WERI-Rb-1 (cell line): ENCODE measurements around the gene COMP.

Experiments used
- DNase-seq: peaks from one replicate; pipeline ENCODE4 v3.0.0-alpha.2; 2020
- H3K27ac ChIP-seq: fragments of 250-450 bp; sonication (Bioruptor Pico); 2 replicates; pipeline ENCODE4 v1.5.1; 2020; ENCODE audit warnings: mild to moderate bottlenecking, moderate library complexity
- H3K27me3 ChIP-seq: fragments of 250-450 bp; sonication (Bioruptor Pico); 2 replicates; pipeline ENCODE4 v1.5.1; 2021; ENCODE audit warnings: mild to moderate bottlenecking, low read depth, moderate library complexity; ENCODE audit not compliant: insufficient read depth, severe bottlenecking
- H3K36me3 ChIP-seq: fragments of 250-450 bp; sonication (Bioruptor Pico); 2 replicates; pipeline ENCODE4 v1.5.1; 2020; ENCODE audit warnings: mild to moderate bottlenecking, moderate library complexity
- H3K4me3 ChIP-seq: 2 replicates; pipeline ENCODE4 v1.5.1; 2011; ENCODE audit warnings: low read depth, mild to moderate bottlenecking, control low read depth, low read length
- H3K9me3 ChIP-seq: fragments of 250-450 bp; sonication (Bioruptor Pico); 2 replicates; pipeline ENCODE4 v1.5.1; 2021; ENCODE audit warnings: mild to moderate bottlenecking, moderate library complexity; ENCODE audit not compliant: severe bottlenecking
- TF ChIP-seq, protein P1 (sequence below): IDR thresholded peaks from 2 replicates; pipeline ENCODE4 v1.5.1; 2011; ENCODE audit warnings: low read depth, mild to moderate bottlenecking, control low read depth, inconsistent platforms, low read length

The COMP gene

DNA sequence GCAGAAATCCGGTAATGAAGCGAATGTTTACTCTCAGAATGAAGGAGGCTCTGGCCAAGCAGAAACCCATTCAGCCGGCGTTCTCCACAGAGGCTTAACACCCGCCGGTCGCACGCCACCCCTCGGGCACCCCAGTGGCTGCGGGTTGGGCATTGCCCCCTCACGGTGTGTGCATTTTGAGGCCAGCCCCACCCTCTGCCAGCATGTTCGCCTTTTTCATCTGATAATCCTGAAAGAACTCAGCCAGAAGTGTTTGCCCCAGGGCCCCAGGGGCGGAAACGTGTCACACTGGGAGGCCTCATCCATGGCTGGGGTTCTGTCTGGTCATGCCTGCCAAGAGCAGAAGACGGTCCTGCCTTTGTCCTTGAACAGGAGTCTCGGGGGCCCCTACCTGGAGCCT lies 34.2 kb downstream of the COMP start:
- Histone ChIP-seq H3K27ac (no peak overlapping the region), H3K36me3 (peaks cover 16% of the 10 kb centered on the region), H3K9me3 (no peaks in the 10 kb centered on the region), H3K4me3 (no peak overlapping the region), H3K27me3 (no peaks in the 10 kb centered on the region)
- DNase-seq: no peak
- TF ChIP-seq, protein P1, sequence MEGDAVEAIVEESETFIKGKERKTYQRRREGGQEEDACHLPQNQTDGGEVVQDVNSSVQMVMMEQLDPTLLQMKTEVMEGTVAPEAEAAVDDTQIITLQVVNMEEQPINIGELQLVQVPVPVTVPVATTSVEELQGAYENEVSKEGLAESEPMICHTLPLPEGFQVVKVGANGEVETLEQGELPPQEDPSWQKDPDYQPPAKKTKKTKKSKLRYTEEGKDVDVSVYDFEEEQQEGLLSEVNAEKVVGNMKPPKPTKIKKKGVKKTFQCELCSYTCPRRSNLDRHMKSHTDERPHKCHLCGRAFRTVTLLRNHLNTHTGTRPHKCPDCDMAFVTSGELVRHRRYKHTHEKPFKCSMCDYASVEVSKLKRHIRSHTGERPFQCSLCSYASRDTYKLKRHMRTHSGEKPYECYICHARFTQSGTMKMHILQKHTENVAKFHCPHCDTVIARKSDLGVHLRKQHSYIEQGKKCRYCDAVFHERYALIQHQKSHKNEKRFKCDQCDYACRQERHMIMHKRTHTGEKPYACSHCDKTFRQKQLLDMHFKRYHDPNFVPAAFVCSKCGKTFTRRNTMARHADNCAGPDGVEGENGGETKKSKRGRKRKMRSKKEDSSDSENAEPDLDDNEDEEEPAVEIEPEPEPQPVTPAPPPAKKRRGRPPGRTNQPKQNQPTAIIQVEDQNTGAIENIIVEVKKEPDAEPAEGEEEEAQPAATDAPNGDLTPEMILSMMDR: no peak

DNA sequence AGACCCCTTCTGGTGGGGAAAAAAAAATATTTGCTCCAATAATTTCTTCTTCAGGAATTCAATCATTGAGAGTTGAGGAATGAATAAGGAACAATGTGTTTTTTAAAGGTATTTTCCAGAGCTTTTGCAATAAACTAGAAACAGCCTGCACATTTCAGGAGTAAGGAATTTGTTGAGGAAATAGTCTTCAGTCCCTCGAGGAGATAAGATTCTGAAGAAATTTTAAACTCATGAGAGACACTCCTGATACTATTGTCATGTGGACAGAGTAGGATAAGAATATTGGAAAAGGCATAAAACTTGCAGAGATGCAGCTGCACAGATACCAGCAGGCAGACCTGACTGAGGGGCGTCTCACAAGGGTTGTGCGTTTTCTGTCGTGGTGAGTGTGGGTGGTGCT lies 36.6 kb downstream of the COMP start:
- no peak overlapping the region for H3K4me3 ChIP-seq
- no peak for DNase-seq
- H3K36me3 ChIP-seq: peaks cover 35% of the 10 kb centered on the region
- no peaks in the 10 kb centered on the region for H3K27me3 ChIP-seq
- no peak overlapping the region for H3K27ac ChIP-seq
- TF ChIP-seq, protein P1: no peak
- no peaks in the 10 kb centered on the region for H3K9me3 ChIP-seq

- Histone ChIP-seq H3K27ac (no peak overlapping the region), H3K4me3 (no peak overlapping the region), H3K27me3 (no peaks in the 10 kb centered on the region), H3K9me3 (no peaks in the 10 kb centered on the region), H3K36me3 (peaks cover 34% of the 10 kb centered on the region)
- TF ChIP-seq, protein P1: no peak
- no peak for DNase-seq
These were observed 39.5 kb downstream of the COMP start for GRCh38 chr19:18751571-18751970.

DNA sequence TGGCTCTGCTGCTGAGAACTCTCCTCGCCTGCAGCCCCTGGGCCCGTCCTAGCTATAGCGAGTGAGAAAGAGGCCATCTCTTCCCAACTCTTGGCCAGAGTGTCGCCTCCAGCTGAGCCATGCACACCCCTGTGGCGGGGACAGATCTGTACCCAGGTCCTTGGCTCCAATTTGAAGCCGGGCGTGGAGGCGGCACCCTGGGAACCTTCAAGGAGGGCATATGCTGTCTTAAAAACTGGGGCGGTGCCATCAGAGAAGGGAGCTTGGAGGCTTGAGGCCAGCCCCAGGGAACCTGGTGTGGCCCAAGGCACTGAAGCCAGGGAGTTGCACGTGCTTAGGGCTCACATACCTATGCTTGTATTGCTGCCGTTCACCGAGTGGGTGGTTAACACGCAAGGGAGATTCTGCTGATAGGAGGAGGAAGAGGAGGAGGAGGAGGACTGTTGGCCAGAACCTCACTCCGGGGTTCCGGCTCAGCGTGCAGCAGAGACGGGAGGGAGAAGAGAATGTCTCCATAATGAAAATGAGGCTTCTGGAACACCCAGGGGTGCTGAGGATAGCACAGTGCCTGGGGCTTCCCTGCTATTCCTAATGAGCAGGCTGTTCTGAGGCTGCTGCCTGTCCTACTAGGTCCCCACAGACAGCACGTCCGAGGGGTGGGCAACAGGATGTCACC lies 40.7 kb downstream of the COMP start:
- peaks cover 32% of the 10 kb centered on the region for H3K36me3 ChIP-seq
- no peak for DNase-seq
- H3K4me3 ChIP-seq: no peak overlapping the region
- H3K9me3 ChIP-seq: no peaks in the 10 kb centered on the region
- TF ChIP-seq, protein P1: no peak
- H3K27me3 ChIP-seq: no peaks in the 10 kb centered on the region
- no peak overlapping the region for H3K27ac ChIP-seq

- TF ChIP-seq, protein P1: no peak
- no peak for DNase-seq
- Histone ChIP-seq H3K36me3 (peaks cover 32% of the 10 kb centered on the region), H3K9me3 (no peaks in the 10 kb centered on the region), H3K27me3 (no peaks in the 10 kb centered on the region), H3K27ac (no peak overlapping the region), H3K4me3 (no peak overlapping the region)
These were observed 41.5 kb downstream of the COMP start for GRCh38 chr19:18749362-18750231.
